Fibroblast of the aortic adventitia (primary cell): ENCODE data around the gene CDH10. TPM values are rescaled to one million over a fixed set of nuclear protein-coding genes. Genes with fewer than 3 reads are reported as not detected.

ENCODE experiments used
- DNase-seq: peaks from one replicate; pipeline ENCODE4 v3.0.0-alpha.2; 2010; ENCODE audit warnings: low read depth
- H3K4me3 ChIP-seq: 2 replicates; pipeline ENCODE4 v1.5.1; 2011; ENCODE audit warnings: low read depth, mild to moderate bottlenecking, control low read depth, low read length, moderate library complexity
- CTCF ChIP-seq: IDR thresholded peaks from 2 replicates; pipeline ENCODE4 v1.5.1; 2011; ENCODE audit warnings: mild to moderate bottlenecking, low read length, control low read depth, inconsistent platforms; ENCODE audit not compliant: insufficient read depth
- small RNA-seq: library from RNA; depleted of rRNA; stranded (forward); fragments of <200 nt; gene quantifications from one replicate; pipeline ENCODE3, GENCODE V24; 2012
- total RNA-seq: library from RNA; depleted of rRNA; stranded (reverse); fragments of >200 nt; gene quantifications from 2 replicates; pipeline ENCODE4 v1.2.3, GENCODE V29; 2012; ENCODE audit warnings: low replicate concordance

The CDH10 gene
- total RNA-seq, 1 donor: 1.4 TPM

GRCh38 chr5:24444414-24444813, 200.4 kb downstream of the CDH10 start:
- TF ChIP-seq CTCF: no peak
- no peak for DNase-seq
- no peak overlapping the region for H3K4me3 ChIP-seq

- no peak for TF ChIP-seq CTCF
- H3K4me3 ChIP-seq: no peak overlapping the region
These were observed 205.3 kb downstream of the CDH10 start for GRCh38 chr5:24439465-24439864.

More at GRCh38 chr5:24439465-24439864, 205.3 kb downstream of the CDH10 start:
- no peak for DNase-seq

Small RNA genes within 50 kb of the gene (small RNA-seq; reads per million reads assigned to genes)
- gene AC091885.1 (not detected), gene RF00017 (not detected)
